Endodermal cell (in vitro differentiated cells): ENCODE data around the gene HORMAD2. TPM values are rescaled to one million over a fixed set of nuclear protein-coding genes. Genes with fewer than 3 reads are reported as not detected.

Experiments
- DNase-seq: peaks from one replicate; pipeline ENCODE4 v3.0.0-alpha.2; 2017
- H3K27ac ChIP-seq: 2 replicates; pipeline ENCODE4 v1.5.1; 2013; ENCODE audit warnings: mild to moderate bottlenecking, low read depth, low read length, moderate library complexity
- H3K27me3 ChIP-seq: 2 replicates; pipeline ENCODE4 v1.6.1; 2013; ENCODE audit warnings: mild to moderate bottlenecking, low read length, moderate library complexity; ENCODE audit not compliant: insufficient read depth, control insufficient read depth, poor library complexity, severe bottlenecking
- H3K36me3 ChIP-seq: 2 replicates; pipeline ENCODE4 v1.7.0; 2013; ENCODE audit warnings: mild to moderate bottlenecking, low read length, moderate library complexity; ENCODE audit not compliant: control insufficient read depth, insufficient read depth
- H3K4me1 ChIP-seq: one replicate; pipeline ENCODE4 v1.7.0; 2013; ENCODE audit warnings: low read length; ENCODE audit not compliant: control insufficient read depth, insufficient read depth
- H3K4me3 ChIP-seq: 2 replicates; pipeline ENCODE4 v1.5.1; 2013; ENCODE audit warnings: mild to moderate bottlenecking, low read length, moderate library complexity
- H3K9ac ChIP-seq: 2 replicates; pipeline ENCODE4 v1.6.1; 2013; ENCODE audit warnings: mild to moderate bottlenecking, low read length, moderate library complexity; ENCODE audit not compliant: poor library complexity, severe bottlenecking; ENCODE audit errors: extremely low read depth
- H3K9me3 ChIP-seq: 2 replicates; pipeline ENCODE4 v1.6.1; 2013; ENCODE audit warnings: mild to moderate bottlenecking, low read length, moderate library complexity; ENCODE audit not compliant: control insufficient read depth
- H3K27ac Mint-ChIP-seq: 2 replicates; pipeline ENCODE4 v1.8.0; 2020; ENCODE audit warnings: mixed read lengths
- H3K27me3 Mint-ChIP-seq: 2 replicates; pipeline ENCODE4 v1.8.0; 2021; ENCODE audit warnings: mild to moderate bottlenecking, mixed read lengths; ENCODE audit not compliant: insufficient read depth
- H3K36me3 Mint-ChIP-seq: 2 replicates; pipeline ENCODE4 v1.8.0; 2020; ENCODE audit warnings: low read depth, mixed read lengths
- H3K4me1 Mint-ChIP-seq: 2 replicates; pipeline ENCODE4 v1.8.0; 2020; ENCODE audit warnings: mixed read lengths
- H3K4me3 Mint-ChIP-seq: 2 replicates; pipeline ENCODE4 v1.8.0; 2020; ENCODE audit warnings: mild to moderate bottlenecking, moderate library complexity, mixed read lengths
- H3K9me3 Mint-ChIP-seq: 2 replicates; pipeline ENCODE4 v1.8.0; 2020; ENCODE audit warnings: mild to moderate bottlenecking, mixed read lengths
- WGBS, 2 experiments: methylation state at CpG; one replicate each; pipeline versions ENCODE4 v1.1.5 to v1.1.7; 2013; ENCODE audit warnings: missing lambda C conversion rate in 2 of 2, mixed read lengths in 1 of 2; ENCODE audit not compliant: insufficient coverage in 1 of 2, insufficient read length in 1 of 2; 5-methylcytosine and 5-hydroxymethylcytosine counted together
- total RNA-seq, 2 donors: library from RNA; stranded (reverse); fragmentation: NEBNext Ultra II Directional in 1 of 2; extraction: Animal tissue kit (Norgen Biotek cat#: 25700) in 1 of 2; gene quantifications; 2 replicates in 1 of 2; 3 replicates in 1 of 2; pipeline ENCODE4 v1.2.1, GENCODE V29; 2021
- TF ChIP-seq, protein P1 (sequence below): fragments of 200-600 bp; sonication (generic); conservative IDR thresholded peaks from 2 replicates; pipeline ENCODE4 v1.5.0; 2021; ENCODE audit warnings: antibody characterized with exemption, mild to moderate bottlenecking

The HORMAD2 gene
- total RNA-seq, 2 donors from 2014 or later: 0.55 TPM; not detected in 1

DNA sequence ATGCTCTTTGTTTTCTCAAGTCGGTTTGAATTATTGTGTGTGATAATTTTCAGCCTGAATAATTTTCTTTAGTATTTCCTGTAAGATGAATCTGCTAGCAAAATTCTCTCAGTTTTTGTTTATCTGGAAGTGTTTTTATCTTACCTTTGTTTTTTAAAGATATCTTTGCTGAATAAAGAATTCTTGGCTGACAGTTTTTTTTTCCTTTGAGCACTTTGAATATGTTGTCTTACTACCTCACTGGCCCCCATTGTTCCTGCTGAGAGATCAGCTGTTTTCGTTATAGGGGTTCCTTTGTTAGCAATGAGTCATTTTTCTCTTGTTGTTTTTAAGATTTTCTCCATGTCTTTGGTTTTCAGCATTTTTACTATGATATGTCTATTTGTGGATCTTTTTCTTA lies 63.0 kb downstream of the HORMAD2 start:
- Histone ChIP-seq H3K9ac (no peak overlapping the region), H3K4me3 (no peak overlapping the region), H3K4me1 (no peaks in the 10 kb centered on the region), H3K9me3 (peaks cover 19% of the 10 kb centered on the region), H3K27ac (no peak overlapping the region), H3K27me3 (no peaks in the 10 kb centered on the region), H3K36me3 (no peaks in the 10 kb centered on the region)
- Mint-ChIP-seq H3K27ac (no peak overlapping the region), H3K9me3 (peaks cover 10% of the 10 kb centered on the region), H3K4me1 (no peaks in the 10 kb centered on the region), H3K27me3 (peaks cover 8% of the 10 kb centered on the region), H3K4me3 (no peak overlapping the region), H3K36me3 (no peaks in the 10 kb centered on the region)
- no peak for DNase-seq
- TF ChIP-seq, protein P1, sequence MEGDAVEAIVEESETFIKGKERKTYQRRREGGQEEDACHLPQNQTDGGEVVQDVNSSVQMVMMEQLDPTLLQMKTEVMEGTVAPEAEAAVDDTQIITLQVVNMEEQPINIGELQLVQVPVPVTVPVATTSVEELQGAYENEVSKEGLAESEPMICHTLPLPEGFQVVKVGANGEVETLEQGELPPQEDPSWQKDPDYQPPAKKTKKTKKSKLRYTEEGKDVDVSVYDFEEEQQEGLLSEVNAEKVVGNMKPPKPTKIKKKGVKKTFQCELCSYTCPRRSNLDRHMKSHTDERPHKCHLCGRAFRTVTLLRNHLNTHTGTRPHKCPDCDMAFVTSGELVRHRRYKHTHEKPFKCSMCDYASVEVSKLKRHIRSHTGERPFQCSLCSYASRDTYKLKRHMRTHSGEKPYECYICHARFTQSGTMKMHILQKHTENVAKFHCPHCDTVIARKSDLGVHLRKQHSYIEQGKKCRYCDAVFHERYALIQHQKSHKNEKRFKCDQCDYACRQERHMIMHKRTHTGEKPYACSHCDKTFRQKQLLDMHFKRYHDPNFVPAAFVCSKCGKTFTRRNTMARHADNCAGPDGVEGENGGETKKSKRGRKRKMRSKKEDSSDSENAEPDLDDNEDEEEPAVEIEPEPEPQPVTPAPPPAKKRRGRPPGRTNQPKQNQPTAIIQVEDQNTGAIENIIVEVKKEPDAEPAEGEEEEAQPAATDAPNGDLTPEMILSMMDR: no peak
- 70% methylated on average over 2 of the region's 2 CpGs; no CpG with 5 or more reads in 1 of the 2 experiments for WGBS, 2 experiments

DNA sequence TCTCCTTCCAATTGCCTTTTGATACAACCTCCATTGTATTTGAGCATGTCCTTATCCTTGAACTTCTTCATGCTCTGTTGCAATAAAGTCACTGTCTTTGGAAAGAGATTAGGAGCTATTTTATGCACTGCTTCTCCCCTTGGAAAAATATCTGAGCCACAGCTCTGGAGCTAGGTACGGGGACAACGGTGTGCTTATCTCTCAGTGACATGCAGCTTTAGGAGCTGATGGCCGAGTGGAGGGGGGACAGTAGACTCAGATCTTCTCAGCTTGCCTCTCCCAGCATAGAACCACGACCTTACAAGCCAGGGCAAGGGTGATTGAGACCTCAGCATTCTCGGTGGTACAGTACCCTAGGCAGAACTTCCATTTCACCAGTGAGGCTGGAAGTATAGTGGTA lies 64.1 kb downstream of the HORMAD2 start:
- peaks cover 8% of the 10 kb centered on the region for H3K27me3 Mint-ChIP-seq
- TF ChIP-seq, protein P1: no peak
- Histone ChIP-seq H3K4me1 (no peaks in the 10 kb centered on the region), H3K36me3 (no peaks in the 10 kb centered on the region), H3K9ac (no peak overlapping the region), H3K9me3 (peaks cover 19% of the 10 kb centered on the region), H3K27ac (no peak overlapping the region), H3K27me3 (no peaks in the 10 kb centered on the region), H3K4me3 (no peak overlapping the region)
- peaks cover 11% of the 10 kb centered on the region for H3K9me3 Mint-ChIP-seq
- no peak overlapping the region for H3K4me3 Mint-ChIP-seq
- no peak for DNase-seq
- WGBS, 2 experiments: 91 to 94% methylated on average over 2 to 5 of the region's 5 CpGs
- no peaks in the 10 kb centered on the region for H3K4me1 Mint-ChIP-seq
- no peaks in the 10 kb centered on the region for H3K36me3 Mint-ChIP-seq
- no peak overlapping the region for H3K27ac Mint-ChIP-seq

DNA sequence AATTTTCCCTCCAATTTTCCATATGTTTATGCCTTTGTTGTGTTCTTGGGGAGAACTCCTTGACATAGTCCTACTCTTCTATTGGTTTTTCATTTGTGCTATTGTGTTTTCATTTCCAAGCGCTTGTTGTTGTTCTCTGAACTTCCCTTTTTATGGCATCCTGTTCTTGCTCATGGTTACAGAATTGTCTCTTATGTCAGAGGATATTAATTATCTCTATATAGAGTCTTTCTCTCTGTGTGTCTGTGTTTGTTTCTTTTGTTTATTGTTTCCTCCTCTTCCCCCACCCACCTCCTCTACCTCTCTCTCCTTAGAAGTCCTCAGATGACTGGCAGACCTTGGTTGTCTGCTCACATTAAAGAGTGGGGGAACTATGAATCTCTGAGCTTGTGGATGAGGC lies 69.9 kb downstream of the HORMAD2 start:
- no peaks in the 10 kb centered on the region for H3K4me1 Mint-ChIP-seq
- no peaks in the 10 kb centered on the region for H3K36me3 Mint-ChIP-seq
- H3K4me3 Mint-ChIP-seq: no peak overlapping the region
- DNase-seq: no peak
- H3K27me3 Mint-ChIP-seq: peaks cover 4% of the 10 kb centered on the region
- H3K9ac ChIP-seq: no peak overlapping the region
- WGBS, 2 experiments: 100% methylated on average over 1 of the region's 1 CpG; no CpG with 5 or more reads in 1 of the 2 experiments
- TF ChIP-seq, protein P1: no peak
- peaks cover 4% of the 10 kb centered on the region for H3K9me3 Mint-ChIP-seq
- peaks cover 7% of the 10 kb centered on the region for H3K27me3 ChIP-seq
- no peaks in the 10 kb centered on the region for H3K9me3 ChIP-seq
- H3K27ac ChIP-seq: no peak overlapping the region
- H3K4me1 ChIP-seq: no peaks in the 10 kb centered on the region
- H3K27ac Mint-ChIP-seq: no peak overlapping the region
- H3K36me3 ChIP-seq: no peaks in the 10 kb centered on the region
- no peak overlapping the region for H3K4me3 ChIP-seq
